HEK293 (cell line): ENCODE measurements around the gene SNX15.
"Not testable (repeated sequence)": the region's sequence is repeated elsewhere in the genome, so short reads cannot be mapped to it uniquely, and the experiment has no call there.

Experiments
- CTCF ChIA-PET: fragments of 350-600 bp; formaldehyde crosslinking; extraction: SDS; loops from one replicate; lab custom pipeline; 2021; ENCODE audit warnings: antibody characterized with exemption; lab: Yijun Ruan, JAX
- POLR2A ChIA-PET: fragments of 300-600 bp; formaldehyde crosslinking; extraction: SDS; loops from one replicate; lab custom pipeline; 2020; ENCODE audit warnings: antibody characterized with exemption, inconsistent platforms; lab: Yijun Ruan, JAX
- H3K27ac ChIP-seq: fragments of 200-500 bp; sonication (Bioruptor generic); 2 replicates; pipeline ENCODE4 v1.5.1; 2014; ENCODE audit warnings: low read depth, low read length, control low read depth, inconsistent platforms; ENCODE audit errors: extremely low read depth
- H3K36me3 ChIP-seq, 2 experiments: fragments of 200-500 bp in 1 of 2; sonication (Bioruptor generic) in 1 of 2; 1 replicate in 1 of 2; 2 replicates in 1 of 2; pipeline ENCODE4 v1.5.1; 2014 to 2017; ENCODE audit warnings: inconsistent platforms in 2 of 2, low read length in 2 of 2; ENCODE audit not compliant: control insufficient read depth in 2 of 2, insufficient read depth in 1 of 2
- H3K4me1 ChIP-seq: fragments of 200-500 bp; sonication (Bioruptor generic); 2 replicates; pipeline ENCODE4 v1.5.1; 2014; ENCODE audit warnings: mild to moderate bottlenecking, low read length, inconsistent platforms; ENCODE audit not compliant: control insufficient read depth, insufficient read depth
- H3K4me3 ChIP-seq: 2 replicates; pipeline ENCODE4 v1.5.1; 2011; ENCODE audit warnings: low read depth, mild to moderate bottlenecking, control low read depth, low read length, moderate library complexity
- H3K9me3 ChIP-seq: fragments of 200-500 bp; sonication (Bioruptor generic); 2 replicates; pipeline ENCODE4 v1.5.1; 2014; ENCODE audit warnings: low read depth, low read length, inconsistent platforms; ENCODE audit not compliant: control insufficient read depth, insufficient read depth
- HOXC10 ChIP-seq: sonication (generic); formaldehyde crosslinking; IDR thresholded peaks from 2 replicates; pipeline ENCODE4 v1.8.1; 2023; ENCODE audit warnings: mild to moderate bottlenecking, missing genetic modification reagents
- IKZF3 ChIP-seq: fragments of 450-650 bp; IDR thresholded peaks from 2 replicates; pipeline ENCODE4 v1.5.0; 2018; ENCODE audit warnings: missing biosample characterization, mild to moderate bottlenecking, missing genetic modification characterization, moderate library complexity
- KLF10 ChIP-seq: fragments of 450-650 bp; IDR thresholded peaks from 2 replicates; pipeline ENCODE4 v1.5.1; 2018; ENCODE audit warnings: missing biosample characterization, mild to moderate bottlenecking, missing genetic modification characterization
- SP7 ChIP-seq: fragments of 450-650 bp; formaldehyde crosslinking; IDR thresholded peaks from 2 replicates; pipeline ENCODE4 v1.5.1; 2016; ENCODE audit warnings: missing biosample characterization, missing genetic modification characterization
- ZBTB10 ChIP-seq: fragments of 450-650 bp; formaldehyde crosslinking; IDR thresholded peaks from 2 replicates; pipeline ENCODE4 v1.5.1; 2016; ENCODE audit warnings: missing biosample characterization, missing genetic modification characterization
- ZNF202 ChIP-seq: fragments of 450-650 bp; formaldehyde crosslinking; IDR thresholded peaks from 2 replicates; pipeline ENCODE4 v1.5.1; 2016; ENCODE audit warnings: missing biosample characterization, missing genetic modification characterization, borderline replicate concordance
- ZNF280C ChIP-seq: fragments of 450-650 bp; formaldehyde crosslinking; IDR thresholded peaks from 2 replicates; pipeline ENCODE4 v1.5.1; 2016; ENCODE audit warnings: missing biosample characterization, missing genetic modification characterization
- ZNF341 ChIP-seq: fragments of 450-650 bp; formaldehyde crosslinking; IDR thresholded peaks from 2 replicates; pipeline ENCODE4; 2016; ENCODE audit warnings: low read depth, missing biosample characterization, missing genetic modification characterization
- ZNF404 ChIP-seq: fragments of 450-650 bp; formaldehyde crosslinking; IDR thresholded peaks from 2 replicates; pipeline ENCODE4 v1.5.1; 2017; ENCODE audit warnings: missing biosample characterization, missing genetic modification characterization
- ZNF488 ChIP-seq: fragments of 450-650 bp; formaldehyde crosslinking; IDR thresholded peaks from 2 replicates; pipeline ENCODE4 v1.5.1; 2016; ENCODE audit warnings: missing biosample characterization, missing genetic modification characterization
- ZNF521 ChIP-seq: fragments of 450-650 bp; formaldehyde crosslinking; IDR thresholded peaks from 2 replicates; pipeline ENCODE4 v1.5.1; 2017; ENCODE audit warnings: missing biosample characterization, mild to moderate bottlenecking, missing genetic modification characterization
- ZNF555 ChIP-seq: fragments of 450-650 bp; formaldehyde crosslinking; conservative IDR thresholded peaks from 2 replicates; pipeline ENCODE4 v1.5.1; 2017; ENCODE audit warnings: missing biosample characterization, mild to moderate bottlenecking, missing genetic modification characterization, inconsistent platforms

SNX15 gene

DNA sequence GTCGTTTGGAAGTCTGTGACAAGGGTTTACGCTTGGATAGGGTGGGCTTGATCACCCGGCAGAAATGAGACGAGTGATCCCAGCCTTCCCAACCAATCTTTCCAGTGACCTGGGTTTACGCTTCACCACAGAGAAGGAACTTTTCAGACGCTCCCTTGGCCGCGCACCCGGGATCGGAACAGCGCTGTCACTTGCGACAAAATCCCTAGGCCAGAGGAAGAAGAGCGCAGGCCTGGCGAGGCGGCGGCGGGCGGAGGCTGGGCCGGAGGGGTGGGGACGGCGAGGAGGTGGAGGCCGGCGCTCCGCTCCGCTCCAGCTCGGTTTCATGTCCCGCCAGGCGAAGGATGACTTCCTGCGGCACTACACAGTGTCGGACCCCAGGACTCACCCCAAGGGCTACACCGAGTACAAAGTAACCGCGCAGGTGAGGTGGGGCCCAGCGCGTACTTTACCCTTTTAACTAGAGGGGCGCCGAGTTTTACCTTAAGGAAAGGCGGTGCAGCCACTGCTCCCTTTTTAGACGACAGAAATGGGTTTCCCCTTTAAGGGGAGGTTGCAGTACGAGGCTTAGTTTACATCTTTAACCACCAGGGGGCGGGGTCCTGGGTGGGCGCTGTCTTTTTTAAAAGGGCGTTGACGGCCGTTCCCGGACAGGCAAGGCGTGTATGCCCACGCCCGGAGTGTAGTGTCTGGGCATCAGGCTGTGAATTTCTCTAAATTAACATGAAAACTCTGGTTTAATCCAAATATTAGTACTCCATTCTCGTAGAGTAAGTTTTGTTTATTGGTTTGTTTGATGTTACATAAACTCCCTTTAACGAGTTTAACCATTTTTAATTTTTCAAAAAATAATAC is at the start of gene SNX15 (continued):
- TF ChIP-seq IKZF3 (tag by site-specific recombination) (peak; percentile 43; the same call in 1 of the 2 replicates), SP7 (tag by site-specific recombination) (peak; percentile 83), KLF10 (tag by site-specific recombination) (peak; percentile 95), ZNF280C (no peak)

DNA sequence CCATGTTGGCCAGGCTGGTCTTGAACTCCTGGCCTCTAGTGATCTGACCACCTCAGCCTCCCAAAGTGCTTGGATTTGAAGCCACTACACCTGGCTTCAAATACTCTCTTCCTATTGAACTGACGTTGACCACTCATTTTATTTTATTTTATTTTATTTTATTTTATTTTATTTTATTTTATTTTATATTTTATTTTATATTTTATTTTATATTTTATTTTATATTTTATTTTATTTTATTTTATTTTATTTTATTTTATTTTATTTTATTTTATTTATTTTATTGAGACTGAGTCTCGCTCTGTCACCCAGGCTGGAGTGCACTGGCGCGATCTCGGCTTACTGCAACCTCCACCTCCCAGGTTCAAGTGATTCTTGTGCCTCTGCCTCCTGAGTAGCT is 43.9 kb upstream of the SNX15 start:
- H3K4me3 ChIP-seq, H3K27ac ChIP-seq, H3K4me1 ChIP-seq, H3K36me3 ChIP-seq, POLR2A ChIA-PET, H3K9me3 ChIP-seq: not testable (repeated sequence)
- CTCF ChIA-PET, result interaction anchor here (0.6 to 0.7 kb wide), 2 partner anchors 96 to 120 kb away, joined by 3 read pairs; no protein-coding TSS in a partner anchor

GRCh38 chr11:64987998-64988854 is 39.0 kb upstream of the SNX15 start:
- Histone ChIP-seq H3K4me3 (no peak overlapping the region), H3K27ac (no peak overlapping the region), H3K9me3 (no peaks in the 10 kb centered on the region), H3K4me1 (no peaks in the 10 kb centered on the region), H3K36me3 (no peaks in the 10 kb centered on the region)
- ChIA-PET CTCF (interaction anchor here (0.7 kb wide), 1 partner anchor 123 kb away, joined by 3 read pairs; no protein-coding TSS in a partner anchor), POLR2A (no interaction called here)
- TF ChIP-seq SP7 (tag by site-specific recombination), result no peak
- no peak for TF ChIP-seq ZNF555 (tag by site-specific recombination)
- TF ChIP-seq ZNF341, result peak; percentile 83
- TF ChIP-seq ZNF488 (tag by site-specific recombination), result no peak
- no peak for TF ChIP-seq ZNF404

DNA sequence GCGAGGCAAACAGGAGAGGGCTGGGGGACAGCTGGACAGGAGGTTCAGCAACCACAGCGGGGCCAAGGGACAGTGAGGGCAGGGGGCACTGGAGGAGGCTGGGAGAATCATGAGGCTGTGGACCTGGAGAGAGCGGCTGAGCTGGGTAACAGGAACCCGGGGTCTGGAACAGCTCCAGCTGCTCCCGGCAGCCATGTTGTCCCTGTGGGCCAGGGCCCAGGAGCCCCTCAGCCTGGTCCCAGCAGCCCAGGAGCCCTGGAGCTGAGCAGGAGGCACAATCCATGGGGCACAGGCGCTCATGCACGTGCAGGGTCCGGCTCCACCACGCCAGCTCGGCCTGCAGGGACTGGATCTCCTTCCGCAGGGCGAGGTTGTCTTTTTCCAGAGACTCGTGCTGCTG is 37.8 kb upstream of the SNX15 start:
- TF ChIP-seq ZNF202 (tag by site-specific recombination) (no peak), IKZF3 (tag by site-specific recombination) (no peak), HOXC10 (CRISPR knock-in tag) (no peak), ZNF521 (tag by site-specific recombination) (no peak), ZBTB10 (tag by site-specific recombination) (no peak)
- POLR2A ChIA-PET, result no interaction called here
- Histone ChIP-seq H3K4me3 (no peak overlapping the region), H3K36me3 (no peaks in the 10 kb centered on the region), H3K27ac (no peak overlapping the region), H3K9me3 (no peaks in the 10 kb centered on the region), H3K4me1 (no peaks in the 10 kb centered on the region)
- CTCF ChIA-PET, result interaction anchor here (0.7 kb wide), 1 partner anchor 122 kb away, joined by 3 read pairs; no protein-coding TSS in a partner anchor
